Measurements from ENCODE around the gene JPT2.
A peak's percentile ranks its signal among the peaks of the same experiment; 100 is the strongest.
"Not testable (repeated sequence)": the region's sequence is repeated elsewhere in the genome, so short reads cannot be mapped to it uniquely, and the experiment has no call there.

The JPT2 gene

GRCh38 chr16:1688807-1689560 lies 10.9 kb downstream of the JPT2 start:
- Histone ChIP-seq H3K4me1 (ENCODE audit: control insufficient read depth in 2 of 2, insufficient read depth in 2 of 2, low read length in 2 of 2) (no peaks in the 10 kb centered on the region), H3K27me3 (ENCODE audit: control insufficient read depth in 2 of 2, insufficient read depth in 2 of 2, low read length in 2 of 2) (no peaks in the 10 kb centered on the region), H3K9ac (ENCODE audit: low read depth in 1 of 2, low read length in 2 of 2) (no peak overlapping the region), H3K36me3 (ENCODE audit: control insufficient read depth in 2 of 2, insufficient read depth in 2 of 2, low read length in 2 of 2) (peaks cover 36 to 66% of the 10 kb centered on the region in 2 donors), H3K4me3 (ENCODE audit: low read length in 2 of 2) (no peak overlapping the region), H3K27ac (ENCODE audit: low read depth in 2 of 2, low read length in 2 of 2) (no peak overlapping the region), H3K9me3 (ENCODE audit: control insufficient read depth in 2 of 2, low read length in 2 of 2) (no peaks in the 10 kb centered on the region)

GRCh38 chr16:1689853-1690252 lies 11.8 kb downstream of the JPT2 start:
- Histone ChIP-seq H3K4me1 (ENCODE audit: control insufficient read depth in 2 of 2, insufficient read depth in 2 of 2, low read length in 2 of 2) (no peaks in the 10 kb centered on the region), H3K36me3 (ENCODE audit: control insufficient read depth in 2 of 2, insufficient read depth in 2 of 2, low read length in 2 of 2) (peaks cover 37 to 70% of the 10 kb centered on the region in 2 donors), H3K27ac (ENCODE audit: low read depth in 2 of 2, low read length in 2 of 2) (no peak overlapping the region), H3K9me3 (ENCODE audit: control insufficient read depth in 2 of 2, low read length in 2 of 2) (no peaks in the 10 kb centered on the region), H3K4me3 (ENCODE audit: low read length in 2 of 2) (no peak overlapping the region), H3K9ac (ENCODE audit: low read depth in 1 of 2, low read length in 2 of 2) (no peak overlapping the region), H3K27me3 (ENCODE audit: control insufficient read depth in 2 of 2, insufficient read depth in 2 of 2, low read length in 2 of 2) (no peaks in the 10 kb centered on the region)

- H3K9me3 ChIP-seq (ENCODE audit: control insufficient read depth in 2 of 2, low read length in 2 of 2) = no peaks in the 10 kb centered on the region
- H3K27me3 ChIP-seq (ENCODE audit: control insufficient read depth in 2 of 2, insufficient read depth in 2 of 2, low read length in 2 of 2) = no peaks in the 10 kb centered on the region
- H3K27ac ChIP-seq (ENCODE audit: low read depth in 2 of 2, low read length in 2 of 2) = no peak overlapping the region
- H3K4me1 ChIP-seq (ENCODE audit: control insufficient read depth in 2 of 2, insufficient read depth in 2 of 2, low read length in 2 of 2) = no peaks in the 10 kb centered on the region
- H3K9ac ChIP-seq (ENCODE audit: low read depth in 1 of 2, low read length in 2 of 2) = no peak overlapping the region
- H3K4me3 ChIP-seq (ENCODE audit: low read length in 2 of 2) = no peak overlapping the region
- peaks cover 35 to 63% of the 10 kb centered on the region in 2 donors for H3K36me3 ChIP-seq (ENCODE audit: control insufficient read depth in 2 of 2, insufficient read depth in 2 of 2, low read length in 2 of 2)
Measured at GRCh38 chr16:1690810-1691209, 12.7 kb downstream of the JPT2 start.

GRCh38 chr16:1691276-1691675 lies 13.2 kb downstream of the JPT2 start:
- no peaks in the 10 kb centered on the region for H3K4me1 ChIP-seq (ENCODE audit: control insufficient read depth in 2 of 2, insufficient read depth in 2 of 2, low read length in 2 of 2)
- no peaks in the 10 kb centered on the region for H3K9me3 ChIP-seq (ENCODE audit: control insufficient read depth in 2 of 2, low read length in 2 of 2)
- H3K27me3 ChIP-seq (ENCODE audit: control insufficient read depth in 2 of 2, insufficient read depth in 2 of 2, low read length in 2 of 2) = no peaks in the 10 kb centered on the region
- peaks cover 36 to 62% of the 10 kb centered on the region in 2 donors for H3K36me3 ChIP-seq (ENCODE audit: control insufficient read depth in 2 of 2, insufficient read depth in 2 of 2, low read length in 2 of 2)
- H3K4me3 ChIP-seq (ENCODE audit: low read length in 2 of 2) = no peak overlapping the region
- H3K27ac ChIP-seq (ENCODE audit: low read depth in 2 of 2, low read length in 2 of 2) = no peak overlapping the region
- H3K9ac ChIP-seq (ENCODE audit: low read depth in 1 of 2, low read length in 2 of 2) = no peak overlapping the region

GRCh38 chr16:1691956-1692355 lies 13.9 kb downstream of the JPT2 start:
- Histone ChIP-seq H3K4me1 (ENCODE audit: control insufficient read depth in 2 of 2, insufficient read depth in 2 of 2, low read length in 2 of 2) (no peaks in the 10 kb centered on the region), H3K9me3 (ENCODE audit: control insufficient read depth in 2 of 2, low read length in 2 of 2) (no peaks in the 10 kb centered on the region), H3K4me3 (ENCODE audit: low read length in 2 of 2) (no peak overlapping the region), H3K27ac (ENCODE audit: low read depth in 2 of 2, low read length in 2 of 2) (no peak overlapping the region), H3K36me3 (ENCODE audit: control insufficient read depth in 2 of 2, insufficient read depth in 2 of 2, low read length in 2 of 2) (peaks cover 36 to 58% of the 10 kb centered on the region in 2 donors), H3K27me3 (ENCODE audit: control insufficient read depth in 2 of 2, insufficient read depth in 2 of 2, low read length in 2 of 2) (no peaks in the 10 kb centered on the region), H3K9ac (ENCODE audit: low read depth in 1 of 2, low read length in 2 of 2) (no peak overlapping the region)

GRCh38 chr16:1696863-1697262 lies 18.8 kb downstream of the JPT2 start:
- H3K4me1 ChIP-seq (ENCODE audit: control insufficient read depth in 2 of 2, insufficient read depth in 2 of 2, low read length in 2 of 2) = no peaks in the 10 kb centered on the region
- no peak overlapping the region for H3K27ac ChIP-seq (ENCODE audit: low read depth in 2 of 2, low read length in 2 of 2)
- H3K36me3 ChIP-seq (ENCODE audit: control insufficient read depth in 2 of 2, insufficient read depth in 2 of 2, low read length in 2 of 2) = peaks cover 46 to 61% of the 10 kb centered on the region in 2 donors
- H3K9ac ChIP-seq (ENCODE audit: low read depth in 1 of 2, low read length in 2 of 2) = no peak overlapping the region
- H3K27me3 ChIP-seq (ENCODE audit: control insufficient read depth in 2 of 2, insufficient read depth in 2 of 2, low read length in 2 of 2) = no peaks in the 10 kb centered on the region
- H3K9me3 ChIP-seq (ENCODE audit: control insufficient read depth in 2 of 2, low read length in 2 of 2) = no peaks in the 10 kb centered on the region
- H3K4me3 ChIP-seq (ENCODE audit: low read length in 2 of 2) = no peak overlapping the region

GRCh38 chr16:1698680-1699079 lies 20.6 kb downstream of the JPT2 start:
- no peaks in the 10 kb centered on the region for H3K27me3 ChIP-seq (ENCODE audit: control insufficient read depth in 2 of 2, insufficient read depth in 2 of 2, low read length in 2 of 2)
- no peak overlapping the region for H3K4me3 ChIP-seq (ENCODE audit: low read length in 2 of 2)
- H3K27ac ChIP-seq (ENCODE audit: low read depth in 2 of 2, low read length in 2 of 2) = no peak overlapping the region
- peaks cover 29 to 42% of the 10 kb centered on the region in 2 donors for H3K36me3 ChIP-seq (ENCODE audit: control insufficient read depth in 2 of 2, insufficient read depth in 2 of 2, low read length in 2 of 2)
- no peaks in the 10 kb centered on the region for H3K9me3 ChIP-seq (ENCODE audit: control insufficient read depth in 2 of 2, low read length in 2 of 2)
- no peak overlapping the region for H3K9ac ChIP-seq (ENCODE audit: low read depth in 1 of 2, low read length in 2 of 2)
- H3K4me1 ChIP-seq (ENCODE audit: control insufficient read depth in 2 of 2, insufficient read depth in 2 of 2, low read length in 2 of 2) = no peaks in the 10 kb centered on the region

GRCh38 chr16:1700246-1700645 lies 22.2 kb downstream of the JPT2 start:
- H3K4me3 ChIP-seq (ENCODE audit: low read length in 2 of 2) = no peak overlapping the region
- H3K36me3 ChIP-seq (ENCODE audit: control insufficient read depth in 2 of 2, insufficient read depth in 2 of 2, low read length in 2 of 2) = peaks cover 23 to 34% of the 10 kb centered on the region in 2 donors
- no peak overlapping the region for H3K9ac ChIP-seq (ENCODE audit: low read depth in 1 of 2, low read length in 2 of 2)
- no peaks in the 10 kb centered on the region for H3K9me3 ChIP-seq (ENCODE audit: control insufficient read depth in 2 of 2, low read length in 2 of 2)
- no peak overlapping the region for H3K27ac ChIP-seq (ENCODE audit: low read depth in 2 of 2, low read length in 2 of 2)
- no peaks in the 10 kb centered on the region for H3K27me3 ChIP-seq (ENCODE audit: control insufficient read depth in 2 of 2, insufficient read depth in 2 of 2, low read length in 2 of 2)
- H3K4me1 ChIP-seq (ENCODE audit: control insufficient read depth in 2 of 2, insufficient read depth in 2 of 2, low read length in 2 of 2) = peaks cover 0 to 7% of the 10 kb centered on the region in 2 donors

GRCh38 chr16:1701216-1701878 lies 23.3 kb downstream of the JPT2 start:
- Histone ChIP-seq H3K9ac (ENCODE audit: low read depth in 1 of 2, low read length in 2 of 2) (no peak overlapping the region), H3K36me3 (ENCODE audit: control insufficient read depth in 2 of 2, insufficient read depth in 2 of 2, low read length in 2 of 2) (peaks cover 20 to 34% of the 10 kb centered on the region in 2 donors), H3K27ac (ENCODE audit: low read depth in 2 of 2, low read length in 2 of 2) (no peak overlapping the region)

GRCh38 chr16:1705324-1705687 lies 27.2 kb downstream of the JPT2 start:
- peaks cover 2 to 12% of the 10 kb centered on the region in 2 donors for H3K36me3 ChIP-seq (ENCODE audit: control insufficient read depth in 2 of 2, insufficient read depth in 2 of 2, low read length in 2 of 2)
- not testable (repeated sequence) for H3K27me3 ChIP-seq (ENCODE audit: control insufficient read depth in 2 of 2, insufficient read depth in 2 of 2, low read length in 2 of 2); H3K9me3 ChIP-seq (ENCODE audit: control insufficient read depth in 2 of 2, low read length in 2 of 2)
- peak overlapping the region; percentile 97 to 98 for H3K4me3 ChIP-seq (ENCODE audit: low read length in 2 of 2)
- peak overlapping the region; percentile 88 to 91 for H3K27ac ChIP-seq (ENCODE audit: low read depth in 2 of 2, low read length in 2 of 2)
- H3K4me1 ChIP-seq (ENCODE audit: control insufficient read depth in 2 of 2, insufficient read depth in 2 of 2, low read length in 2 of 2) = peaks cover 7 to 20% of the 10 kb centered on the region in 2 donors
- peak overlapping the region; percentile 86 to 95 for H3K9ac ChIP-seq (ENCODE audit: low read depth in 1 of 2, low read length in 2 of 2)

More at GRCh38 chr16:1701216-1701878, 23.3 kb downstream of the JPT2 start:
- Histone ChIP-seq H3K9me3 (ENCODE audit: control insufficient read depth in 2 of 2, low read length in 2 of 2) (no peaks in the 10 kb centered on the region), H3K27me3 (ENCODE audit: control insufficient read depth in 2 of 2, insufficient read depth in 2 of 2, low read length in 2 of 2) (no peaks in the 10 kb centered on the region), H3K4me1 (ENCODE audit: control insufficient read depth in 2 of 2, insufficient read depth in 2 of 2, low read length in 2 of 2) (peaks cover 0 to 7% of the 10 kb centered on the region in 2 donors), H3K4me3 (ENCODE audit: low read length in 2 of 2) (no peak overlapping the region)
